ENCODE measurements around the gene DLG1.

The DLG1 gene

DNA sequence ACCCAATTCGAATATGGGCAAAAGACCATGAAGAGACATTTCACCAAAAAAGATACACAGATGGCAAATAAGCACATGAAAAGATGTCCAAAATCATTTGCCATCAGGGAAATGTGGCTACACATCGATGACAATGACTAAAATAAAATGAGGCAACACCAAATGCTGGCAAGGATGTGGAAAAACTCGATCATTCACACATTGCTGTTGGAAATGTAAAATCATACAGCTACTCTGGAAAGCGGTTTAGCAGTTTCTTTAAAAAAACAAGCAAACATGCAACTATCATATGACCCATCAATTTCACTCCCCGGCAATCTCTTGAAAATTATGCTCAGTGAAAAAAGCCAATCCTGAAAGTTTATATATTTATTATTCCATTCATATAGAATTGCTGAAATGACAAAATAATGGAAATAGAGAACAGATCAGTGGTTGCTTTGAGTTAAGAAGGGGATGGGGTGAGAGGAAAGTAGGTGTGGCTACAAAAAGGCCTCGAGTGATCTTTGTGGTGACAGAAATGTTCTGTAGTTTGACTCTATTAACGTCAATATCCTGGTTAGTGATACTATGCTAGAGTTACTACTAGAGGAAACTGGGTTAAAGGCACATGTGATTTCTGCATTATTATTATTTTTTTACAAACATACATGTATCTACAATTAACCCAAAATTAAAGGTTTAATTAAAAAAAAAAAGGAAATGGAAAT is 45.0 kb downstream of the DLG1 start:
- in situ Hi-C loops (cut with MboI; ENCODE audit: low sequenced_read_pairs) = loop anchor here (10.0 kb wide), 1 partner anchor 251 kb away; no protein-coding TSS in a partner anchor

DNA sequence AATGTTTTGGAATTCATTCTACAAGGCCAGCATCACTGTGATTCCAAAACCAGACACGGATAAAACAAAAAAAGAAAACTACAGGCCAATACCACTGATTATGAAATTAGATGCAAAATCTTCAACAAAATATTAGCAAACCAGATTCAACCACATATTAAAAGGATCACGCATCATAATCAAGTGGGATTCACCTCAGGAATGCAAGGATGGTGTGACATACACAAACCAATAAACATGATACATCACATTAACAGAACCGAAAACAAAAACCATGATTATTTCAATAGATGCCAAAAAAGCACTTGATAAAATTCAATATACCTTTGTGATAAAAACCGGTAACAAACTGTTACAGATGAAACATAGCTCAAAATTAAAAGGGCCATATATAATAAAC is 48.9 kb downstream of the DLG1 start:
- in situ Hi-C loops (cut with MboI; ENCODE audit: low sequenced_read_pairs) = no loop called here

DNA sequence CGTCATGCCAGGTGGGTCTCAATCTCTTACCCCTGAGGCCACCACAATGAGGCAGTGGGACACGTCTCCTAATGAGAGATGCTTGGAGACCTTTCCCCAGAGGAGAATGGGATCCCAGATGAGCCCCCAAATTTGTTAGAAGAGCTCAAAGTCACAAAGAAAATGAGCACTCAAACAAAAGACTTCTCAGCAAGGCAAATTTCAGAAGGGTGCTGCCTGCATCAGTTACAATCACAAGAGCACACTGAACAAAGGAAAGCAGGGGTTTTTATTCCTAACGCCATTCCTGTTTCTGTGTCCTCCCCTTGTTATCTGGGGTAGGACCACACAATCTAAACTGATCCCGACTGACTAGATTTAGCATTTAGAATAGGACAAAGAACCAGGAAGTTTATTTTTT is 50.1 kb downstream of the DLG1 start:
- in situ Hi-C loops (cut with MboI; ENCODE audit: low sequenced_read_pairs) = no loop called here

DNA sequence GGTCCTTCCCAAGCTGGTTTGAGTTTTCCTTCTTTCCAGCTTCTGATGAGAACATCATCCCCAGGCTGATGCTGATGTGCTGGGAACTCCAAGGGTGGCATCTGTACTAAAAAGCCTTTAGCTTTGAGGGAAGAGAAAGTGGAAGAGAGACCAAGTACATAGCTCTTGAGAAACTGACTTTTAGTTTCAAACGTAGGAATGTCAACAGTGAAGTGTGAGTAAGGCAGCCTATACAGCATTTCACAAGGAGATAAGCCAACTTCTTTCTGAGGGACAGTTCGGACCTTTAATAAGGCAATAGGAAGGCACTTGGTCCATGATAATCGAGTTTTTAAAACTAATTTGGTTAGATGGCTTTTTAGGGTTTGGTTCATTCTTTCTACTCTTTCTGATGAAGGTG is 53.7 kb downstream of the DLG1 start:
- in situ Hi-C loops (cut with MboI; ENCODE audit: low sequenced_read_pairs) = no loop called here

DNA sequence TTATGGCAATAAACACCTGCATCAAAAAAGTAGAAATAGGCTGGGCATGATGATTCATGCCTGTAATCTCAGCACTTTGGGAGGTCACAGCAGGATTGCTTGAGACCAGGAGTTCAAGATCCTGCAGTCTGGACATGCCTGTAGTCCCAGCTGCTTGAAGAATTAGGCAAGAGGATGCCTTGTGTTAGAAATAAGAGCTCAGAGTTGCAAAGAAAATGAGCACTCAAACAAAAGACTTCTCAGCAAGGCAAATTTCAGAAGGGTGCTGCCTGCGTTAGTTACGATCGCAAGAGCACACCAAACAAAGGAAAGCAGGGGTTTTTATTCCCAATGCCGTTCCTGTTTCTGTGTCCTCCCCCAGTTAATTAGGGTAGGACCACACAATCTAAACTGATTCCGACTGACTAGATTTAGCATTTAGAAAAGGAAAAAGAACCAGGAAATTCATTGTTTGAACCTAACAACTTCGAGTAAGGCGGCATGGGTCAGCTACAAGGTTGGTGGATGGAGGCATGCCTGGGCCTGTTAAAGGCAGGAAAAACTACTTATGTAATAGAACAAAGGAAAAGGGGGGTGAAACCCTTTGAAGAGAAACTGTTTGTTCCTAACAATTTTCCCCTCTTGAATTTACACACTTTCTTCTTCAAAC is 55.5 kb downstream of the DLG1 start:
- in situ Hi-C loops (cut with MboI; ENCODE audit: low sequenced_read_pairs) = no loop called here

DNA sequence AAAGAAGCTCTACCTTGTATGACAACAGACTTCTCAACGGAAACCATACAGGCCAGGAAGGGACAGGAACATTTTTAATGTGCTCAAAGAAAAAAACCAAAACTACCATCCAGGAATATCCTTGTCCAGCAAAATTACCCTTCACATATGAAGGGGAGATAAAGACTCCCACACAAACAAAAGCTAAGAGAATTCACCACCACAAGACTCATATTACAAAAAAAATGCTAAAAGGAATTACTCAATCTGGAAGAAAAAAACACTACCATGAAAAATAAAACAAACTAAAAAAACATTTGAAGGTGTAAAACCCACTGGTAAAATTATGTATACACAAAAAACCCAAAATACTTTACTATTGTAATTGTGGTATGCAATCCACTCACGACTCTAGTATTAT is 57.2 kb downstream of the DLG1 start:
- in situ Hi-C loops (cut with MboI; ENCODE audit: low sequenced_read_pairs) = no loop called here

DNA sequence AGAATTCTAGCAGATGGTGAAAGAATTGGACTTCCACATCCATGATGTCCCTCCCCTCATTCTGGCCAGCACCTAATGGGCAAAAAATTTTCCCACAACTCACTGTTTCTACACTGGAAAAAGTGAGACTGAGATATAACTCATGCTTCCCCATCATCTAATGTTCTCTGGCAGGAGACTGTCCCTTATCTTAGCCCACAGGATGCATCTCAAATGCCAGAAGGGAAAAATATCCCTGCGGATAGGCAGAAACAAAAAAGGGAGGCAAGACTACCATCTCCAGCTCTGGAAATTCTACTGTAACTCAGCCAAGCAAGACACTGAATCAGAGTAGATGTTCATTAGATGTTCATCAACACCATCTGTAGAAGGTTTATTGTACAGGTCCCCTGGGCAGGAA is 58.6 kb downstream of the DLG1 start:
- in situ Hi-C loops (cut with MboI; ENCODE audit: low sequenced_read_pairs) = no loop called here

DNA sequence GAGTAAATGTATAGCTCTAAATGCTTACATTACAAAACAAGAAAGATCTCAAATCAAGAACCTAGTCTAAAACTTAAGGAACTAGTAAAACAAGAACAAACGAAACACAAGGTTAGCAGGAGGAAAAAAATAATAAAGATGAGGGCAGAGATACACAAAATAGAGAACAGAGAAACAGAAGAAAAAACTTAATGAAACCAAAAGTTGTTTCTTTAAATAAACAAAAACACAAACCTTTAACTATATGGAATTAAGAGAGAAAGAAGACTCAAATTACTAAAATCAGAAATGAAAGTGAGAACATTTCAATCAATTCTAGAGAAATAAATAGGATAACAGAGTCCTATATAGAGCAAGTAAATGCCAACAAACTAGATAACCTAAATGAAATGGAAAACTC is 59.6 kb downstream of the DLG1 start:
- in situ Hi-C loops (cut with MboI; ENCODE audit: low sequenced_read_pairs) = no loop called here

DNA sequence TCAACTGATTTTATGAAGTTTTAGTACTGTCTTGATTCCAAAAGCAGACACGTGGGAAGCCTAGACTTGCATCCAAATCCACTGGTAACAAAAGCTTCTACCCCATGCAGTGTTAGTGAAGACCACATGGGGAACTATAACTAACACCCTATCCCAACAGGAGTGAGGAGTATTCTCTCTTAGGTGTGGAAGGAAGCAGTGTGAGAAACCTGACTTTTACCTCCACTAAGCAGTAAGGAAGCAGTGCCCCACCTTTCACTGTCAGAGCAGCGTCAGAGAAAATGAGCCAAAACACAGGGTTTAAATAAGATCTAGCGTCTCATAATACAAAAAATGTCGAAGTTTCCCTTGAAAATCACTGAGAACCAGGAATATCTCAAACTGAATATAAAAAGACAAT is 60.5 kb downstream of the DLG1 start:
- in situ Hi-C loops (cut with MboI; ENCODE audit: low sequenced_read_pairs) = no loop called here

DNA sequence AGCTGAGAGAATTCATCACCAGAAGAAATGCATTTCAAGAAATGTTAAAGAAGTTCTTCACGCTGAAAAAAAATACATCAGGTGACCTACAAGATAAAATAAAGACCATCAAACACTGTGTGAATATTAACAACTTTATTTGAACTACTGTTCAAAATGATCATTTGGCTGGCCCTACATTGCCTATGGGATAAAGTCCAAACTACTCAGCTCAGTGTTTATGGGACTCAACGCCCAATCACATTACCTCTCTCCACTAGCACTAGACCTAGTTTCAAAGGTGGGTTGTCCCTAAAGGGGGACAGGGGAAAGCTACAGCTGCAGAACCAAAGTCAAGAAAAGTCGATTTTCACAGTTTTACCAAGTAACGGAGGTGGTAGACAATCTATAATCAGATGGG is 62.0 kb downstream of the DLG1 start:
- in situ Hi-C loops (cut with MboI; ENCODE audit: low sequenced_read_pairs) = no loop called here

DNA sequence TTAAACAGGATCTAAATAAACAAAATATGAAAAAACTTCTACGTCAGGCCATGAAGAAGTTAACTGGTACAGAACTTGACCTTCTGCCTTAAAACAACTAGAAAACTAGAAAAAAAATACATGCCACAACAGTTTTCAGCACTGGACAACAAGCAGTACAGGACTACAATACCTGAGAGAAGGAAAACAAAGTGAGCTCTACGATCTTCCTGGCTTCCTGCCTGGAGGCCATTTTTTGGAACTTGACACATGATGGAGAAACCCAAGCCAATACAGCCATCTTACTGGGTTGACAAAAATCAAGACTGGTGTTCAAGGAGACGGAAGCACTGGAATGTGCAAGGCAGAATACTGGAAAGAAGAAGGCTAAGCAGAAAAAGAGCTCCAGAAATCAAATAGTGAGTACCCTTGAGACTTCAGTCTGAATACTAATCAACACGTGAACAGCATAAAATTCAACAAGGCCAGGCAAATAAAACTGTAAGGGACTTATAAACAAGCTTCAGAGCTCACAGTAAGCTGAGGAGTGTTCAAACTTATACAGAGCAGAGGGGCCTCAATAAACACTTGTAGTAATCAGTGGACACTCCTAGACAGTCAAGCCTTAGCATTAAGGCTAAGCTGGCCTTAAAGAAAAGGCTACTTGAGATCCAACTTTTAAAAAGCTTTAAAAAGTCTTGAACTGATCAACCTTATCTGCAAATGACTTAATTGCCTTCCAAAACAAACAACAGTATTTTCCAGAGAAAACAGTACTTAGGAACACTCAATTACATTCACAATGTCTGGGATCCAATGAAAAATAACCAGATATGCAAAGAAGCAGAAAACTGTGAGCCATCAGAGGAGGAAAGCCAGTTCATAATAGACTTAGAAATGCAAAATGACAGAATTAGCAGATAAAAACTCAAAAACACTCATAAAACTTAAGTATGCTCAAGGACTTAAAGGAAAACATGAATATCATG is 63.2 kb downstream of the DLG1 start:
- in situ Hi-C loops (cut with MboI; ENCODE audit: low sequenced_read_pairs) = no loop called here

DNA sequence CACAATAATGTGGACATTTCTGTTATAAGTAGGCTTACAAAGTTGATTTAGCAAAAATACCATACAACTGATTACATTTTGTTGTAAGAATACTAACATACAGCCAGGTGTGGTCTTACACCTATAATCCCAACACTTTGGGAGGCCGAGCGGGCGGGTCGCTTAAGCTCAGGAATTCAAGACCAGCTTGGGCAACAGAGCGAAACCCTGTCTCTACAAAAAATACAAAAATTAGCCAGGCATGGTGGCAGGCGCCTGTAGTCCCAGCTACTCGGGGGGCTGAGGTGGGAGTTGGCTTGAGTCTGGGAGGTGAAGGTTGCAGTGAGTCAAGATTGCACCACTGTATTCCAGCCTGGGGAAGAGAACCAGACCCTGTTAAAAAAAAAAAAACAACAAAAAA is 67.1 kb downstream of the DLG1 start:
- in situ Hi-C loops (cut with MboI; ENCODE audit: low sequenced_read_pairs) = no loop called here

DNA sequence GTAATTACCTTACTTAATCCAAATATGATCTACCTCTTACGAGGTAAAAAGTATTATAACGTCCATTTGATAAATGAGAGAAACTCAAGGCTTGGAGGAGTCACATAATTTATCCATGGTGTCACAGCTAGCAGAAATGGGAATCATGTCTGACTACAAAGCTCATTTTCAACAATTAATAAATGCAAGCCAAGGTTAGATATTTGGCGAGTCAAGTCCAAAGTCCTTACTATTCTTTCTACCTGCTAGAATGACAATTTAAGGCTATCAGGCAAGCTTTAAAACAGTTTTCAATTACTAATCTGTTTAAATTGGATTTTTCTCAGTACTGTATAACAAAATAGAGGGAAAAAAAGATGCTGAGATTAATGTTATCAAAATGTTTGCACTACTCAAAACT is 68.6 kb downstream of the DLG1 start:
- in situ Hi-C loops (cut with MboI; ENCODE audit: low sequenced_read_pairs) = no loop called here

DNA sequence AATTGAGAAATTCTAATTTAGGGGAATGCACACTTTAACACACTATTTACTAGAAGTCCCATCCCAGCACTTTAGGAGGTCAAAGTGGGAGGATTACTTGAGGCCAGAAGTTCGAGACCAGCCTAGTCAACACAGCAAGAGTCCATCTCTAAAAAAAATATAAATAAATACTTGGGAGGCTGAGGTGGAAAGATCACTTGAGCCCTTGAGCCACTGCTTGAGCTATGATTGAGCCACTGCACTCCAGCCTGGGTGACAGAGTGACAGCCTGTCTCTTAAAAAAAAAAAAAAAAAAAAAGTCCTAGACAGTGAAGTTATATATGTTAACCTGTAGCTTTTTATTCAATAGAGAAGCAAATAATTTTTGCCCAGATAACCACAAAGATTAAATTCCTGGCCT is 69.2 kb downstream of the DLG1 start:
- in situ Hi-C loops (cut with MboI; ENCODE audit: low sequenced_read_pairs) = no loop called here

DNA sequence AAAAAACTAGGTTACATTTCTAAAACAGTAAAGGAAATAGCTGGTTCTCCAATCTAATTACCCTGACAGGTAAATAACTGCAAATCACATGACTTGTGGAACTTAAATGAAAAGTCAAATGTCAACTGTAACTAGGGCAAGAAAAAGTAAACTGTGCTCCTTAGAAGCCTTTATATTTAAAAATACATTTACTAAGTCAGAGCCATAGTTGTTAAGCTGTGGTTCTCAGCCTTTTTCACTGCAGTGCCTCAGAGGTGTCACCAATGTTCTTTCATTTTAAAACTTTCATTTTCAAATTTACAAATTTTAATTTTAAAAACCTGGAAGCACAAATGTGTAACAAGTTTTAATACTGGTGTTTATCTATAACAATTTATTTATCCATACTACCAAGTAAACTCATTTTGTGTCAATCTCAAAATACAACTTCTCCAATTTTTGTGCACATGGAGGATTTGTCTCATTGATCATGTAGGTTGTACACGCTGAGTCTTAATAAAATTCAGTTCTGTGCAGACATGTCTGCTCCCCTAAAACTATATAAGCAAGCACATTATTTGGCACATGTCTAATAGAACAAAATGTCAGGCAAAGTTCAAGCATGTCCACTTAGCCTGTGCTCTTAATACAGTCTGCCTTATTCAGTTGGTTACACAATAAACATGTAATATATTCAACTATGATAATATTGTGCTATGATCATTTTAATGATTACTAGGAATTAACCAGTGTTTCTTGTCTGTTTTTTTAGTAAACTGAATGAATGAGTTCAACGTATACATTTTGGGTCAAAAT is 70.4 kb downstream of the DLG1 start:
- in situ Hi-C loops (cut with MboI; ENCODE audit: low sequenced_read_pairs) = no loop called here

DNA sequence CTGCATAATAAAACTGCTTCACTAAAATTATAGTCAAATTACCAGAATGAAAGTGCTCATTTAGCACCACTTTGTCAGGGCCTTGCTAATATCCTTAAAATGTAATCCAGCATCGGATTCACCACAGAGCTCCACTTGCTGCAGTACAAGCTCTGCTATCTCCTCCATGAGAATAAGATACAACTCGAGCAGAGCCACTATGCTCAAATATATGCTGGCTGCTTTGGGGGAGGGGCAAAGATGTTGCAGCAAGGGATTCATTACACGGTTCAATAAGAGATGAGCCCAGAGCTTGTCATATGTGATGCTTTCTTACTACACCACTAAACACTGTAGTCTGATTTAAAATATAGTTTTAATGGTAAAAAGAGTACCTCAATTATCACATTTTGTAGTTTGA is 72.2 kb downstream of the DLG1 start:
- in situ Hi-C loops (cut with MboI; ENCODE audit: low sequenced_read_pairs) = no loop called here

DNA sequence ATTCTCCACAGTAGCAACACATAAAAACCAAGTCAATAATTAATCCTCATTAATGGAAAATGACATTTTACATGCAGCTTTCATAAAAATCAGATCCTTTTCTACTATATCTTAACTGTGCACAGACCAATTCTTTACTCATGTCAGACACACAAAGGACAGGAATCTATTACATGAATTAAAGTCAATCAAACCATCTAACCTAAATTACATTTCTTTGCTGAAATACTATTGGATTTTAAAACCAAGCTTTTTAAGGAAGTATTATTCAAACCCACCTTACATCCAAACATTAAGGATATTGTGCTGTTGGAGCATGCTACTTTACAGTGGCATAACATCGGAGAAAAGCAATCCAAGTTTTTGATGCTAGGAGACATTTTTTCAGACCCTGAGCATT is 72.8 kb downstream of the DLG1 start:
- in situ Hi-C loops (cut with MboI; ENCODE audit: low sequenced_read_pairs) = no loop called here

DNA sequence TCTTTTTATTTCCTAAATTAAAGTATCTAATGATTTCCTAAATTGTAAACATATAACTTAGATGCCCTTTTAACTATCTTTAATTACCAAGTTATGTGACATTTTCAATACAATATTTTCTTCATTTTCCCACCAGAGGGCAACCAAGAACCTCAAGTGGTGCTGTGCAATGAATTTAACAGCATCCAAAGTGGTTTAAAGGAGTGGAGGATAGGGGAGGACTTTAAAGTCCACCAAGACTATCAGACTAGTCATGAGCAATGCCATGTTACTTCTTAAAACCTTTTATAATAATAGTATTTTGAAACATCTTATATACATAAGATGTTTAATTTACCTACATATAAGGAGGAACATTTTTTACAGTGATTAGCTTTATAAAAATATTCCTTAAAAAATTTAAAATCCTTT is 74.4 kb downstream of the DLG1 start:
- in situ Hi-C loops (cut with MboI; ENCODE audit: low sequenced_read_pairs) = no loop called here

DNA sequence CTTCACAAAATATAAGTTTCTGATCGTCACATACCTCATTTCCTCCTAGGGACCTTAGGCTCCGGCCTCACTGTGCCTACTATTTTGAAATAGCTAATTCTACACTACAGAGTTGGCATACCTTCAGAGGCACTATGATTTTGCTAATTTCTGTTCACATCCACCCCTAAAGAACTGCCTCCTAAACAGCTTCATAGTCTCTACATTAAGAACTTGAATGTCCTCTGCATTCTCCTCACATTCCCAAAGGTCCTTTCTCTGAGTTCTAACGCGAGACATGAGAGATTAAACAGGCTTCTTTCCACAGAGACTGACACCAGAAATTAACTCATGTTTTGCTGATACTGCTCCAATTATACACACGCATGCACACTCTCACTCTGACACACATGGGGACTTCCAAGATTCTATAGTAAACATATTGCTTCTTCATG is 75.5 kb downstream of the DLG1 start:
- in situ Hi-C loops (cut with MboI; ENCODE audit: low sequenced_read_pairs) = no loop called here

DNA sequence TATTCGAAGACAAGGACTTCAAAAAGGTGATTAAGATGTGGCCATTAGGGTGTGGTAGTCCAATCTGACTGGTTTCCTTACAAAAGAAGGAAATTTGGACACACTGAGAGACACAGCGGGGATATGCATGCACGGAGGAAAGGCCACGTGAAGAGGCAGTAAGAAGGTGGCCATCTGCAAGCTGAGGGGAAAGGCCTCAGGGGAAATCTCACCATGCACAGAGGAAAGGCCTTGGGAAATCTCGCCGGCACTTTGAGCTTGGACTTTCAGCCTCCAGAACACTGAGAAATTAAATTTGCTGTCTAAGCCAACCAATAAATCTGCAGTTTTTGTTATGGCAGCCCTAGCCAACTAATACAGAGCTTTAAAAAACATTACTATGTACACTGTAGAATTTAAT is 78.8 kb downstream of the DLG1 start:
- in situ Hi-C loops (cut with MboI; ENCODE audit: low sequenced_read_pairs) = no loop called here

DNA sequence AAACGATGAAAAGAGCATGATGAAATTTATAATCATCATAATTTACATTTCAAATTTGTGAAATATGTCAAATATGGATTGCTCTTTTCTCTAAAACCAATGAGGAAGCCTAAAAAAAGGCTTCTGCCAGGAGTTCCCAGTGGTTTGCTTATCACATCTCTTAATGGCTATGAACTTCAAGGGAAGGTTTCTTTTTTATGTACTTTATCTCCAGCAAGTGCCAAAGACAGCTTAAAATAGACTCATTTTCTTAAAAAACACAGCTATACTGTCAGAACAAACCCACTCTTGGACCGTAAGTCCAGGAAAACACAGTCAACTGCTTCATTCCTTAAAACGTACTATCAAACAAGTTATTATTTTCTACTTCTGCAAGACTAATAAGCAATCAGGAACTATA is 80.2 kb downstream of the DLG1 start:
- in situ Hi-C loops (cut with MboI; ENCODE audit: low sequenced_read_pairs) = no loop called here

Data from HL-60/S4 treated with retinoic acid at 250 ng/mL for 4 days and 3 days (cell line).